Measurements from ENCODE around the gene AIFM2.

The AIFM2 gene

GRCh38 chr10:70146489-70147258 lies 14.0 kb upstream of the AIFM2 start, which contains the start of gene TYSND1:
Gene TYSND1 (minus strand): TSS chr10:70146700. CDS start chr10:70146586, 114 bp downstream.
- DNase-seq (ENCODE audit: low read depth in 3 of 3): peak; percentile 78 to 93 (median 88)

GRCh38 chr10:70145666-70146488 lies 13.3 kb upstream of the AIFM2 start:
- peak; percentile 38 to 63 (median 48) for DNase-seq (ENCODE audit: low read depth in 3 of 3)

- no peak for DNase-seq (ENCODE audit: low read depth in 3 of 3)
Measured at GRCh38 chr10:70145166-70145665, 12.6 kb upstream of the AIFM2 start.

GRCh38 chr10:70144372-70145110 lies 11.9 kb upstream of the AIFM2 start:
- no peak for DNase-seq (ENCODE audit: low read depth in 3 of 3)

GRCh38 chr10:70142555-70142954 lies 9.9 kb upstream of the AIFM2 start:
- no peak for DNase-seq (ENCODE audit: low read depth in 3 of 3)

GRCh38 chr10:70140297-70140696 lies 7.7 kb upstream of the AIFM2 start:
- DNase-seq (ENCODE audit: low read depth in 3 of 3): no peak

- no peak for DNase-seq (ENCODE audit: low read depth in 3 of 3)
Measured at GRCh38 chr10:70139997-70140250, 7.3 kb upstream of the AIFM2 start.

- no peak for DNase-seq (ENCODE audit: low read depth in 3 of 3)
Measured at GRCh38 chr10:70139151-70139996, 6.7 kb upstream of the AIFM2 start.

- no peak for DNase-seq (ENCODE audit: low read depth in 3 of 3)
Measured at GRCh38 chr10:70137927-70138883, 5.6 kb upstream of the AIFM2 start.

- DNase-seq (ENCODE audit: low read depth in 3 of 3): no peak
Measured at GRCh38 chr10:70137135-70137534, 4.5 kb upstream of the AIFM2 start.

DNA sequence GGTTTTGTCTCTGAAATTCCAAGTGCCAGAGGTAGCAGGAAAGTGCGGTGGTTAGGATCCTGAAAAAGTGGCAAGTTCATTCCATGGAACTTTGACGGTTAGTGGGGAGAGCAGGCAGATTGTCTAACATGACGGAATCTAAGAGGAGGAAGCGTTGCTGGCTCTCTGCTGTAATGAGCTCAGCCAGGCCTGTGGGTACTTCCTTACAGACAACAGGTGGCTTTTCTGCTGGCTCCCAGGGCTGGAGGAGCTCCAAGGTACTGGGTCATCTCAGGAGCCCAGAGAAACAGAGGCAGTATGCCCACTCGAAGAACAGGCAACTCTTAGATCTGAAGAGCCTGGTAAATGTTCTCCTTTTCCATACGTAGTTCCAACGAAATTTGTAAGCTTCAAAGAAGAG lies 3.1 kb upstream of the AIFM2 start:
- no peak for DNase-seq (ENCODE audit: low read depth in 3 of 3)

- DNase-seq (ENCODE audit: low read depth in 3 of 3): no peak
Measured at GRCh38 chr10:70135046-70135445, 2.4 kb upstream of the AIFM2 start.

- DNase-seq (ENCODE audit: low read depth in 3 of 3): no peak
Measured at GRCh38 chr10:70131560-70131937, 1.1 kb downstream of the AIFM2 start.

GRCh38 chr10:70130878-70131559 lies 1.6 kb downstream of the AIFM2 start:
- DNase-seq (ENCODE audit: low read depth in 3 of 3): no peak

DNA sequence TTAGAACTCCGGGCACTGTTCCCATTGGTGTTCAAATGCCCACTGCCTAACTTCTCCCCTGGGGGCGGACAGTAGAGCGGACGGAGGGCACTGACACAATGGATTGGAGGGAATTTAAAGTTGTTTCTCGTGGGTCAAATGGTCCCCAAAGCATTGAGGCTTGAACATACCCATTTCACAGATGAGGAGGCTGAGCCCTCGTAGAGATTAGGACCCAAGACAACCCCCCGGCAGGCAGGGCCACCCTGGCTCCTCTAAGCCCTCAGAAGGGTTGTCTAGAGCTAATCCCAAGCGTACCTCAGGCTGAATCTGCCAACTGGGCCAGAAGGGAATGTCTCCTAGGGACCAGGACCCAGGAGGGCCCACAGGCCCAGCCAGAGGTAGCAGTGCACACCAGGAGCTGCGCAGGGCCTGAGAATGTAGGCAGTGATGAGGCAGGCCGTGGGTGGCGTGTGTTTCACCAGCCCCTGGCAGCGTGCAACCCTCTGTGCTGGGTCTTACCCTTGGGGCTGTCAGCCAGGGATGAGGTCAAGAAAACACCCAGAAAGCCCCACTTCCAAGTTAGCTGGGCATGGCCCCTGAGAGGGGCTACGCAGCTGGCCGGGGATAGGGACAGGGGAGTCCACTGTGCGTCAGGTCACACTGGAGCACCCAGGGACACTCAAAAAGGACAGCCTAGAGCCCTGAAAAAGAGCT lies 5.8 kb downstream of the AIFM2 start:
- no peak for DNase-seq (ENCODE audit: low read depth in 3 of 3)

DNA sequence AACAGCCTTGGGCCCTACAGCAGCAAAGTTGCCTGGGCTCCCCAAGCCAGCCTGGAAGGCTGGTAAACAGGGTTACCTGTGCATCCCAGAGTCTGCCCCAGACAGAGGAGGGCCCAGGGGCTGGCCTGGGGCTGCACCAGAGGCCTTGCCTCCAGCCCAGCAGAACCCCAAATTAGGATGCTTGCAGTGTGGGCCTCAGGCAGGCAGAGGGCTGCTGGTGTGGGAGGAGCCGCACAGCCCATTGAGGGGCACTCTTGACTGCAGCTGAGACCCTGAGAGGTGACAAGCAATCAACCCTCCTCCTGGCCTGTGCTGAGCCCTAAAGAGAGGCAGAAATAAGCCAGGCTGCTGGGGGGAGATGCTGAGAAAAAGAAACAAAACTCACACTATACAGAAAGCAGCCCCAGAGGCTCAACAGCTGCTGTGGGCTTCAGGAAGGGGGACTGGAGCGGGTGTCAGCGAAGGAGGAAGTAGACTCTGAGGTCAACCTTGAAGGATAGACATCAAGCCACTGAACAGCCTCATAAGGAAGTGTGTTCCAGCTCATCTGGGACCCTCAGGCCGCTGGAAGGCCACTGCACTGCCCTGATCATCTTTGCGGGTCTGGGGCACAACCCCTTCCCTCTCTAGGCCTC lies 6.6 kb downstream of the AIFM2 start:
- no peak for DNase-seq (ENCODE audit: low read depth in 3 of 3)

DNA sequence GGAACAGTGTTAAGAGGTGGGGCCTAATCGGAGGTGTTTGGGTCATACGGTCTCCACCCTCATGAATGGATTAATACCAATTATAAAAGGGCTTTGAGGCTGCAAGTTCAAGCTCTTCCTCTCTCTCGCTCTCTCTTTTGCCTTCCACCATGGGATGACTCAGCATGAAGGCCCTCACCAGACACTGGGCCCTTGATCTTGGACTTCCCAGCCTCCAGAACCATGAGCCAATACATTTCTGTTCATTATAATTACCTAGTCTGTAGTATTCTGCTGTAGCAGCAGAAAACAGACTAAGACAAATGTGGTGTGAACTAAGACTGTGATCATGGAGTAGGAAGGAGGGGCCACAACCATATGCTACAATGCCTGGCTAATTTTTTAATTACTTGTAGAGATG lies 7.7 kb downstream of the AIFM2 start:
- DNase-seq (ENCODE audit: low read depth in 3 of 3): no peak

DNA sequence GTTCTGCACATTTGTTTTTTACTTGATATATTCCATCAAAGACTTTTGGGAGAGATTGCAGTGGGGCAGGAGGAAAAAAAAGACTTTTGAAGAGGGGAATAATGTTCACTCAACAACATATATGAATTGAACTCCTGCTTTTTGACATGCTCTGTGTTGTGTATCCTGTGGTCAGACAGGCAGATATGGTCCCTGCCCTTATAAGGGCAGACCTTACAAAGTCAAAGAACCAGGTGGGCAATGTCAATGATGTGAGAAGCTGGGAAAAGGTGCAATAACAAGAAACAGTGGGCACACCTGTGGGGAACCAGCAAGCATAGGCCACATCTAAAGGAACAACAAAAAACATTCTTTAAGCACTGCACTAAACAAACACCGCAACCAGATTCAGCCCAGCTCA lies 8.2 kb downstream of the AIFM2 start:
- DNase-seq (ENCODE audit: low read depth in 3 of 3): no peak

DNA sequence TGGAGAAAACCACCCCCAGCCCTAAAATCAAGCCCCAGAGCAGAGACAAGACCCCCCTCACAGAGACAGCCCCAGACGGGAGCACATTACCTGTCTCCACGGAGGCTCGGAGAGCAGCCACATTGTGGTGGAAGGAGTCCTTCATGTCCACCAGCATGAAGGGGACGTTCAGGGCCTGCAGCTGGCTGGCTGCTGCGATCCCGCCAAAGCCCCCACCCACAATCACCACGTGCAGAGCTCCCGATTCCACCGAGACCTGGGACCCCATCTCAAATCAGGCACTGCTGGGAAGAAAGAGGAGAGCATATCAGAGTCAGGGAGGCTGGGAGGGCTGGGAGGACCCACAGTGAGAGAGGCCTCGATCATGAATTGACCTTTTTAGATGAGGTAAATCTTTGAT lies 8.8 kb downstream of the AIFM2 start:
- DNase-seq (ENCODE audit: low read depth in 3 of 3): no peak

Measured in stimulated activated CD4-positive, alpha-beta T cell treated with anti-CD3 and anti-CD28 coated beads, TNF-alpha, amount 100 ng/mL, for 24 hours (primary cell).